GM23338 (cell line): Measurements from ENCODE around the gene MYCBPAP. TPM values are rescaled to one million over a fixed set of nuclear protein-coding genes. Genes with fewer than 3 reads are reported as not detected.

Experiments used
- ATAC-seq: fragments of 200-7000 bp; cut with Tn5 transposase; 3 replicates; pipeline ENCODE4 v1.9.1; 2020
- DNase-seq: peaks from one replicate; pipeline ENCODE4 v3.0.0-alpha.2; 2015; ENCODE audit warnings: low spot score
- H2AFZ ChIP-seq: fragments of 200-600 bp; sonication (generic); 2 replicates; pipeline ENCODE4 v1.8.0; 2016; ENCODE audit warnings: antibody characterized with exemption, mild to moderate bottlenecking, moderate library complexity
- H3F3A ChIP-seq: fragments of 200-600 bp; sonication (generic); replicated peaks from 2 replicates; pipeline ENCODE4 v1.8.0; 2017; ENCODE audit warnings: antibody characterized with exemption, mixed run types, low read depth
- H3K27ac ChIP-seq: fragments of 200-600 bp; sonication (generic); 2 replicates; pipeline ENCODE4 v1.6.1; 2016; ENCODE audit warnings: low read depth
- H3K27me3 ChIP-seq: fragments of 200-600 bp; sonication (generic); 2 replicates; pipeline ENCODE4 v1.8.0; 2016; ENCODE audit warnings: mild to moderate bottlenecking, mixed run types, moderate library complexity; ENCODE audit not compliant: insufficient read depth
- H3K36me3 ChIP-seq: fragments of 200-600 bp; sonication (generic); 2 replicates; pipeline ENCODE4 v1.8.0; 2016; ENCODE audit warnings: mild to moderate bottlenecking; ENCODE audit not compliant: insufficient read depth
- H3K4me1 ChIP-seq: fragments of 200-600 bp; sonication (generic); 2 replicates; pipeline ENCODE4 v1.8.0; 2016; ENCODE audit warnings: mild to moderate bottlenecking, moderate library complexity; ENCODE audit not compliant: insufficient read depth
- H3K4me2 ChIP-seq: fragments of 200-600 bp; sonication (generic); 2 replicates; pipeline ENCODE4 v1.7.1; 2017; ENCODE audit warnings: mixed run types
- H3K4me3 ChIP-seq: fragments of 200-600 bp; sonication (generic); 2 replicates; pipeline ENCODE4 v1.6.1; 2016; ENCODE audit warnings: mixed run types
- H3K79me2 ChIP-seq: fragments of 200-600 bp; sonication (generic); replicated peaks from 2 replicates; pipeline ENCODE4 v1.8.0; 2017; ENCODE audit warnings: mild to moderate bottlenecking; ENCODE audit not compliant: insufficient read depth
- H3K9me2 ChIP-seq: fragments of 200-600 bp; sonication (generic); 2 replicates; pipeline ENCODE4 v1.8.0; 2017; ENCODE audit not compliant: insufficient read depth
- H4K20me1 ChIP-seq: fragments of 200-600 bp; sonication (generic); replicated peaks from 2 replicates; pipeline ENCODE4 v1.8.0; 2017; ENCODE audit warnings: mild to moderate bottlenecking; ENCODE audit not compliant: insufficient read depth
- H3K27ac Mint-ChIP-seq: 2 replicates; pipeline ENCODE4 v1.8.0; 2020; ENCODE audit warnings: inconsistent platforms, mild to moderate bottlenecking, moderate library complexity, mixed read lengths
- H3K27me3 Mint-ChIP-seq: 3 replicates; pipeline ENCODE4 v1.8.0; 2022; ENCODE audit warnings: low read depth, mild to moderate bottlenecking, moderate library complexity, mixed read lengths, inconsistent platforms; ENCODE audit not compliant: insufficient read depth, poor library complexity
- H3K36me3 Mint-ChIP-seq: 3 replicates; pipeline ENCODE4 v1.8.0; 2021; ENCODE audit warnings: low read depth, mild to moderate bottlenecking, inconsistent platforms, moderate library complexity, mixed read lengths
- H3K4me1 Mint-ChIP-seq: 3 replicates; pipeline ENCODE4 v1.8.0; 2020; ENCODE audit warnings: mild to moderate bottlenecking, inconsistent platforms, mixed read lengths
- H3K4me3 Mint-ChIP-seq: 3 replicates; pipeline ENCODE4 v1.8.0; 2021; ENCODE audit warnings: moderate library complexity, mild to moderate bottlenecking, inconsistent platforms, mixed read lengths
- H3K9me3 Mint-ChIP-seq: 3 replicates; pipeline ENCODE4 v1.8.0; 2020; ENCODE audit warnings: moderate library complexity, mild to moderate bottlenecking, inconsistent platforms, mixed read lengths
- CREB1 ChIP-seq: fragments of 250-450 bp; sonication (Bioruptor Pico); IDR thresholded peaks from 2 replicates; pipeline ENCODE4 v1.5.0; 2020; ENCODE audit warnings: low read depth, mild to moderate bottlenecking, moderate library complexity
- CTCF ChIP-seq, 2 experiments: fragments of 200-600 bp in 1 of 2; sonication (generic) in 1 of 2; conservative IDR thresholded peaks; 2 replicates each; pipeline versions ENCODE4 v1.5.1 to v1.6.1; 2016 to 2017; ENCODE audit warnings: antibody characterized with exemption in 2 of 2, low read depth in 2 of 2, mild to moderate bottlenecking in 2 of 2, moderate library complexity in 1 of 2
- EZH2phosphoT487 ChIP-seq: fragments of 200-600 bp; sonication (generic); IDR thresholded peaks from one replicate; pipeline ENCODE4 v1.8.1; 2018; ENCODE audit warnings: antibody characterized with exemption; ENCODE audit not compliant: unreplicated experiment
- JUNB ChIP-seq: IDR thresholded peaks from one replicate; pipeline ENCODE4 v1.6.1; 2016; ENCODE audit warnings: antibody characterized with exemption; ENCODE audit not compliant: unreplicated experiment
- NANOG ChIP-seq: IDR thresholded peaks from 2 replicates; pipeline ENCODE4 v1.6.1; 2016; ENCODE audit warnings: antibody characterized with exemption, borderline replicate concordance
- POLR2AphosphoS5 ChIP-seq: IDR thresholded peaks from 2 replicates; pipeline ENCODE4 v1.6.1; 2016; ENCODE audit warnings: antibody characterized with exemption, low read depth
- STAT1 ChIP-seq: IDR thresholded peaks from one replicate; pipeline ENCODE4 v1.6.1; 2016; ENCODE audit warnings: antibody characterized with exemption; ENCODE audit not compliant: unreplicated experiment
- ZNF114 ChIP-seq: fragments of 250-450 bp; sonication (Bioruptor Pico); IDR thresholded peaks from 2 replicates; pipeline ENCODE4 v1.5.0; 2020; ENCODE audit warnings: mild to moderate bottlenecking, moderate library complexity
- ZNF331 ChIP-seq: fragments of 250-450 bp; sonication (Bioruptor Pico); IDR thresholded peaks from 2 replicates; pipeline ENCODE4 v1.5.0; 2020; ENCODE audit warnings: low read depth, mild to moderate bottlenecking, moderate library complexity
- polyA plus RNA-seq: library from polyadenylated mRNA; unstranded; fragments of >200 nt; fragmentation: Nextera tagmentation; extraction: Ambion mirVana; gene quantifications from 2 replicates; pipeline ENCODE4 v1.2.1, GENCODE V29; 2016
- total RNA-seq: library from RNA; depleted of rRNA; stranded (reverse); fragments of >200 nt; shearing (Covaris generic); gene quantifications from 2 replicates; pipeline ENCODE4 v1.2.3, GENCODE V29; 2014
- TF ChIP-seq, protein P1 (sequence below): IDR thresholded peaks from one replicate; pipeline ENCODE4 v1.6.1; 2018; ENCODE audit warnings: antibody characterized with exemption; ENCODE audit not compliant: unreplicated experiment

Gene MYCBPAP
- total and polyA plus RNA-seq, 2 experiments from 2014 or later: 0.63 to 1.7 TPM

DNA sequence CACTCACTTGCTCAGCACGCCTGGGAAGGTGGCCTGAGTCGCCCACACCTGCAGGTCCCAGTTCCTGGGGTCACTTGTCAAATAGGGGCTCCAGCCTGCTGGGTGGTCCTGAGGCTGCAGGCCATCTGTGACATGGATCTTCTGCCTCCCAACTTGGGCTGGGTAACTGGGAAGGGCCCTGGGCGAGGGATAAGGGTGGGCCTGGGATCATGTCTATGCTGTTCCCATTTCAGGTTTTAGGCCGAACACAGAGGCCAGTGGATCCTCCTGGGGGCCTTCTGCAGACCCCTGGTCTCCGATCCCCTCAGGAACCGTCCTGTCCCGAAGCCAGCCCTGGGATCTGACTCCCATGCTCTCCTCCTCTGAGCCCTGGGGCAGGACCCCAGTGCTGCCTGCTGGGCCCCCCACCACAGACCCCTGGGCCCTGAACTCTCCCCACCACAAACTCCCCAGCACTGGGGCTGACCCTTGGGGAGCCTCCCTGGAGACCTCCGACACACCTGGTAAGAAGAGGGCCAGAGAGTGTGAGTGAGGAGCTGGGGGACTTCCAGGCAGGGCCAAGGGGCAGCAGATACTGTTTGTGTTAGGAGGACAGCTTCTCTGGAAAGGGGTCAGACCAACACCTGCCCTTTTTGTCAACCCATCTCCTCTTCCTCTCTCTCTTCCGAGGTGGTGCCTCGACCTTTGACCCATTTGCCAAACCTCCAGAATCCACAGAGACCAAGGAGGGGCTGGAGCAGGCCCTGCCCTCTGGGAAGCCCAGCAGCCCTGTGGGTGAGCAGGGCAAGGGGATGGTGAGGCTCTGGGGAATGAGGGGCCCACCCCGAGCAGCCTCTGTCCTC, 32.5 kb downstream of the MYCBPAP start:
- no peak for TF ChIP-seq STAT1
- no peak for TF ChIP-seq CREB1 (CRISPR knock-in tag)
- H4K20me1 ChIP-seq: no peaks in the 10 kb centered on the region
- H3K4me1 ChIP-seq: peaks cover 16% of the 10 kb centered on the region; the same call in 1 of the 2 replicates
- H2AFZ ChIP-seq: no peak overlapping the region
- peak overlapping the region; percentile 82; the same call in 1 of the 2 replicates for H3K4me2 ChIP-seq
- no peaks in the 10 kb centered on the region for H3K9me2 ChIP-seq
- peaks cover 11% of the 10 kb centered on the region for H3K27me3 ChIP-seq
- no peak overlapping the region for H3K27ac ChIP-seq
- Mint-ChIP-seq H3K4me1 (peaks cover 23% of the 10 kb centered on the region), H3K4me3 (no peak overlapping the region), H3K36me3 (peaks cover 8% of the 10 kb centered on the region; the same call in 2 of the 3 replicates), H3K9me3 (no peaks in the 10 kb centered on the region), H3K27ac (no peak overlapping the region), H3K27me3 (peaks cover 17% of the 10 kb centered on the region)
- no peak for ATAC-seq
- H3K4me3 ChIP-seq: 0 out of 2 replicates have a peak overlapping the region, but pooled peaks have one; percentile 77
- H3K36me3 ChIP-seq: no peaks in the 10 kb centered on the region
- no peaks in the 10 kb centered on the region for H3K79me2 ChIP-seq
- H3F3A ChIP-seq: no peaks in the 10 kb centered on the region
- DNase-seq: no peak

- peaks cover 16% of the 10 kb centered on the region; the same call in 1 of the 2 replicates for H3K4me1 ChIP-seq
- no peak overlapping the region for H3K27ac ChIP-seq
- no peaks in the 10 kb centered on the region for H3K79me2 ChIP-seq
- peaks cover 11% of the 10 kb centered on the region for H3K27me3 ChIP-seq
- DNase-seq (no peak), ATAC-seq (no peak)
- Mint-ChIP-seq H3K27me3 (peaks cover 17% of the 10 kb centered on the region), H3K4me1 (peaks cover 23% of the 10 kb centered on the region), H3K9me3 (no peaks in the 10 kb centered on the region), H3K36me3 (peaks cover 6% of the 10 kb centered on the region; the same call in 2 of the 3 replicates), H3K27ac (no peak overlapping the region), H3K4me3 (peak overlapping the region; percentile 77)
- H3K36me3 ChIP-seq: no peaks in the 10 kb centered on the region
- H3F3A ChIP-seq: no peaks in the 10 kb centered on the region
- H3K9me2 ChIP-seq: no peaks in the 10 kb centered on the region
- no peaks in the 10 kb centered on the region for H4K20me1 ChIP-seq
- H3K4me3 ChIP-seq: peak overlapping the region; percentile 77
- peak overlapping the region; percentile 69; the same call in 1 of the 2 replicates for H2AFZ ChIP-seq
- peak overlapping the region; percentile 82 for H3K4me2 ChIP-seq
- TF ChIP-seq ZNF114 (CRISPR knock-in tag) (no peak), EZH2phosphoT487 (no peak), ZNF331 (CRISPR knock-in tag) (no peak), CREB1 (CRISPR knock-in tag) (no peak), NANOG (no peak), POLR2AphosphoS5 (no peak), CTCF (conservative IDR thresholded peaks at IDR 0.05; ENCODE audit: low read depth in 2 of 2) (no peak), JUNB (no peak)
- TF ChIP-seq, protein P1, sequence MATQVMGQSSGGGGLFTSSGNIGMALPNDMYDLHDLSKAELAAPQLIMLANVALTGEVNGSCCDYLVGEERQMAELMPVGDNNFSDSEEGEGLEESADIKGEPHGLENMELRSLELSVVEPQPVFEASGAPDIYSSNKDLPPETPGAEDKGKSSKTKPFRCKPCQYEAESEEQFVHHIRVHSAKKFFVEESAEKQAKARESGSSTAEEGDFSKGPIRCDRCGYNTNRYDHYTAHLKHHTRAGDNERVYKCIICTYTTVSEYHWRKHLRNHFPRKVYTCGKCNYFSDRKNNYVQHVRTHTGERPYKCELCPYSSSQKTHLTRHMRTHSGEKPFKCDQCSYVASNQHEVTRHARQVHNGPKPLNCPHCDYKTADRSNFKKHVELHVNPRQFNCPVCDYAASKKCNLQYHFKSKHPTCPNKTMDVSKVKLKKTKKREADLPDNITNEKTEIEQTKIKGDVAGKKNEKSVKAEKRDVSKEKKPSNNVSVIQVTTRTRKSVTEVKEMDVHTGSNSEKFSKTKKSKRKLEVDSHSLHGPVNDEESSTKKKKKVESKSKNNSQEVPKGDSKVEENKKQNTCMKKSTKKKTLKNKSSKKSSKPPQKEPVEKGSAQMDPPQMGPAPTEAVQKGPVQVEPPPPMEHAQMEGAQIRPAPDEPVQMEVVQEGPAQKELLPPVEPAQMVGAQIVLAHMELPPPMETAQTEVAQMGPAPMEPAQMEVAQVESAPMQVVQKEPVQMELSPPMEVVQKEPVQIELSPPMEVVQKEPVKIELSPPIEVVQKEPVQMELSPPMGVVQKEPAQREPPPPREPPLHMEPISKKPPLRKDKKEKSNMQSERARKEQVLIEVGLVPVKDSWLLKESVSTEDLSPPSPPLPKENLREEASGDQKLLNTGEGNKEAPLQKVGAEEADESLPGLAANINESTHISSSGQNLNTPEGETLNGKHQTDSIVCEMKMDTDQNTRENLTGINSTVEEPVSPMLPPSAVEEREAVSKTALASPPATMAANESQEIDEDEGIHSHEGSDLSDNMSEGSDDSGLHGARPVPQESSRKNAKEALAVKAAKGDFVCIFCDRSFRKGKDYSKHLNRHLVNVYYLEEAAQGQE: no peak
Measured at GRCh38 chr17:50541402-50541715, 33.1 kb downstream of the MYCBPAP start.
